ENCODE measurements around the gene SOHLH2. TPM values are rescaled to one million over a fixed set of nuclear protein-coding genes. Genes with fewer than 3 reads are reported as not detected.
A peak's percentile ranks its signal among the peaks of the same experiment; 100 is the strongest.

The SOHLH2 gene
- total RNA-seq, 1 donor from 2014 or later: 0.55 TPM

DNA sequence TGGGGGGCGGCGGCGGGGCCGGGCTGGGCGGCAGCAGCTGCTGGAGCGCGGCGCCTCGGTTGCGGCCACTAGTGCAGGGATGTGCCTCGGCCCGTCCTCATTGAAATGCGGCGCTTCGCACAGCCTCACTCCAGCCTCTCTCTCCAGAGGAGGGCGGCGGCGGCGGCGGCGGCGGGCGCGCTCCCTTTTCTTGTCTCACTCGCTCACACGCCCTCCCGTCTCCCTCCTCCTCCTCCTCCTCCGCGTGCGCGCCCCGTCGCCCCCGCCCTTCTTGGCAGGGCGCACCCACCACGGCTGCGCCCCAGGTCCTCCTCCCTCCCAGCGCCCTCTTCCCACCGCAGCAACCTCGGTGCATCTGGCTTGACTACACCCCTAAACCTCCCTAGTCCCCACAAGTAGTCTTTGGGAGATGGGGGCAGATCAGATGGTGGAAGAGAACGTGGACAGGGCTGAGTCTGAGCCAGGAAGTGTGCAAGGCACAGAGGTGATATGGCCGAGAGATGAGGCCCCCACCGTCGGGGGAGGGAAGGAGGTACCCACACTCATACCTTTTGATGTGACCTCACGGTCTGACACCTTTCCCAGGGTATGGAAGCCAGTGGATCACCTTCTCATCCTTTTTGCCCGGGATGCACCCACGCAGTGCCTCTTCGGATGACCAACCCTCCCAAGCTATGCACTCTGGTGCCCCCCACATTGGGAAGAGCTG, 83.0 kb downstream of the SOHLH2 start, which contains the start of gene DCLK1:
TSS of gene DCLK1 (minus strand) at position 161 of the 709 bp plus-strand sequence.
- TF ChIP-seq, protein P1, sequence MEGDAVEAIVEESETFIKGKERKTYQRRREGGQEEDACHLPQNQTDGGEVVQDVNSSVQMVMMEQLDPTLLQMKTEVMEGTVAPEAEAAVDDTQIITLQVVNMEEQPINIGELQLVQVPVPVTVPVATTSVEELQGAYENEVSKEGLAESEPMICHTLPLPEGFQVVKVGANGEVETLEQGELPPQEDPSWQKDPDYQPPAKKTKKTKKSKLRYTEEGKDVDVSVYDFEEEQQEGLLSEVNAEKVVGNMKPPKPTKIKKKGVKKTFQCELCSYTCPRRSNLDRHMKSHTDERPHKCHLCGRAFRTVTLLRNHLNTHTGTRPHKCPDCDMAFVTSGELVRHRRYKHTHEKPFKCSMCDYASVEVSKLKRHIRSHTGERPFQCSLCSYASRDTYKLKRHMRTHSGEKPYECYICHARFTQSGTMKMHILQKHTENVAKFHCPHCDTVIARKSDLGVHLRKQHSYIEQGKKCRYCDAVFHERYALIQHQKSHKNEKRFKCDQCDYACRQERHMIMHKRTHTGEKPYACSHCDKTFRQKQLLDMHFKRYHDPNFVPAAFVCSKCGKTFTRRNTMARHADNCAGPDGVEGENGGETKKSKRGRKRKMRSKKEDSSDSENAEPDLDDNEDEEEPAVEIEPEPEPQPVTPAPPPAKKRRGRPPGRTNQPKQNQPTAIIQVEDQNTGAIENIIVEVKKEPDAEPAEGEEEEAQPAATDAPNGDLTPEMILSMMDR (IDR thresholded peaks at IDR 0.05; ENCODE audit: unreplicated experiment): no peak
- peak; percentile 36 for DNase-seq (ENCODE audit: low spot score, unreplicated experiment)
- Mint-ChIP-seq H3K27ac (peak within 1 kb of the TSS; percentile 16), H3K27me3 (peaks cover 75% of the 10 kb centered on the region), H3K9me3 (ENCODE audit: low read depth) (no peaks in the 10 kb centered on the region), H3K4me1 (ENCODE audit: low read depth) (peaks cover 6% of the 10 kb centered on the region), H3K4me3 (ENCODE audit: low read depth) (peak within 1 kb of the TSS; percentile 79), H3K36me3 (ENCODE audit: insufficient read depth) (no peaks in the 10 kb centered on the region)

DNA sequence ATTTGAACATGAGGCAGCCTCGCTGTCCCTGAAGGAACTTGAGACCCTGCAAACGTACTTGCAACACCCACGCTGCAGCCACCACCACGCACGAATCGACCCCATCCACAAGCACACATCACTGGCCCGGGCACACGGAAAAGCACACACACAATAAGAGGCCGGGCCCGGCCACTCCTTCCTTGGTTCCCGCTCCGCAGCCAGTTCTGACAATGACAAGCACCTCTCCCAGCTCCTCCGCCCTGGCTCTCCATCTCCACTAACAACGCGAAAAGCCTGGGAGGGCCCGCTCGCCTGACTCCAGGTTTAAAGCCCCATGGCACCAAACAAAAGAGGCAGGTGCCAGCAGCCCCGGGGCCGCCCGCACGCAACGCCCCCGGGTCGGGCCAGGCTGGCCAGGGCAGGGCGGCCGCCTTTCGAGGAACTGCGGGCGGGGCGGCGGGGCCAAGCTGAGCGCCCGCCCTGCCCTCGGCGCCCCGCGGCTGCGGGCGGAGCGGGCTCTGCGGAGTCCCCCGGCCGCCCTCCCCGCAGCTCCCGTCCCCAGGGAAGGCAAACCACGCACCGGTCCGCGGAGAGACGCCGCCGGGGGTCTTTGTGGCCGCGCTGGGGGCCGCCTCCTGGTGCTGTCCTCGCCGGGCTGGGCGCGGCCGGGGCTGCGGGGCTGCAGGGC, 83.7 kb downstream of the SOHLH2 start:
- Mint-ChIP-seq H3K36me3 (ENCODE audit: insufficient read depth) (no peaks in the 10 kb centered on the region), H3K27me3 (peaks cover 77% of the 10 kb centered on the region), H3K27ac (no peak overlapping the region), H3K4me3 (ENCODE audit: low read depth) (peak overlapping the region; percentile 79), H3K9me3 (ENCODE audit: low read depth) (no peaks in the 10 kb centered on the region), H3K4me1 (ENCODE audit: low read depth) (peaks cover 6% of the 10 kb centered on the region)
- DNase-seq (ENCODE audit: low spot score, unreplicated experiment): peak; percentile 19
- TF ChIP-seq, protein P1 (IDR thresholded peaks at IDR 0.05; ENCODE audit: unreplicated experiment): no peak

DNA sequence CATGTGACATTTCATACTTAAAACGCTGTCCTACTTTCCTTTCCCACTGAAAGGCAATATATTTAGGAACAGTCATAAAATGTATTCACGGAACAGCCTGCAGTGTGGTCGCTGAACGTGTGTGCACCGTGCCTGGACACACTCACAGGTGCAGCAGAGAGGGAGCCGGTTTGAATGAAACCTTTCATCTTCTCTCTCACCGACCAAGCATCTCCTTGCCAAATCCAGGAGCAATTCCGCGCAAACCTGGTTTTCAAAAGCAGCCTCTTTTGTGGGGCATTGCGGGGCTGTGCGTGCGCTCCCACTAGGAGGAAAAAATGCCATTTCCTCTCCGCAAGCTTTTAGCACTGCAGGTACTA, 84.2 kb downstream of the SOHLH2 start:
- Mint-ChIP-seq H3K27ac (peak overlapping the region; percentile 16), H3K4me1 (ENCODE audit: low read depth) (peaks cover 6% of the 10 kb centered on the region), H3K4me3 (ENCODE audit: low read depth) (peak overlapping the region; percentile 79), H3K27me3 (peaks cover 77% of the 10 kb centered on the region), H3K36me3 (ENCODE audit: insufficient read depth) (no peaks in the 10 kb centered on the region), H3K9me3 (ENCODE audit: low read depth) (no peaks in the 10 kb centered on the region)
- TF ChIP-seq, protein P1 (IDR thresholded peaks at IDR 0.05; ENCODE audit: unreplicated experiment): no peak
- DNase-seq (ENCODE audit: low spot score, unreplicated experiment): no peak

DNA sequence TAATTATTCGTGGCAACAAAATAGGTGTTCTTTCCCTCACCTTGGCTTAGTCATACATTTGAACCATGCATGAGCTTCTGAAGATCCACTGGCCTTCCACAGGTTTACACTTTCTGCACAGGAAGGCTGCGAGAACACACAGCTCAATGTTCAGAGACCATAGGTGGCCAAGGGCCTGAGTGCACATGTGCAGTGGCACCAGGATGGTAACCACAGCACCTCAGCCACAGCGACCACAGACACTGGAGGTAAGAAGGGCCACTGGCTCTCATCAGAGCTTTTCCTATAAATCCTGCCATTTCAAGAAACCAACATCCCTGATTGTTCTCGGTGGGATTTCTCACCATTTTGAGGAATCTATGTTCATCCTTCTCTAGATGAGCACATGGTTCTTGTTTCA, 84.8 kb downstream of the SOHLH2 start:
- Mint-ChIP-seq H3K27me3 (peaks cover 75% of the 10 kb centered on the region), H3K4me1 (ENCODE audit: low read depth) (peaks cover 6% of the 10 kb centered on the region), H3K36me3 (ENCODE audit: insufficient read depth) (no peaks in the 10 kb centered on the region), H3K9me3 (ENCODE audit: low read depth) (no peaks in the 10 kb centered on the region), H3K27ac (no peak overlapping the region), H3K4me3 (ENCODE audit: low read depth) (peak overlapping the region; percentile 9)
- no peak for DNase-seq (ENCODE audit: low spot score, unreplicated experiment)
- TF ChIP-seq, protein P1 (IDR thresholded peaks at IDR 0.05; ENCODE audit: unreplicated experiment): no peak

DNA sequence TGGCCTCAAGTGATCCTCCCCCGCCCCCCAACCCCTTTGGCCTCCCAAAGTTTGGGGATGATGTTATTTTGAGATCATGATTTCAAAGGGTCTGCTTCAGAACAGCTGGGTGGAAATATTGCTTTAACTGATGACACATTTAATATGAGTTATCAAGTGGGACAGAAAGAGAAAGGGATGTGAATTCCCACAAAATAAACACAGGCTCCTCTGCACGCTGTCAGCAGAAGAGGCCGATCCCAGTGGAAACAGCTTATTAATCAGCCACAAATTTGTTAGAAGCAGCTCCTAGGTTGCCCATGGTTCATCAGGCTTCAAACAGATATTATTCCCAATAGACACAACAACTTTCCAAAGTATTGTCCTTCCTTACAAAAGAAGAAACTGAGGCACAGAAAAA, 87.9 kb downstream of the SOHLH2 start:
- Mint-ChIP-seq H3K9me3 (ENCODE audit: low read depth) (no peaks in the 10 kb centered on the region), H3K36me3 (ENCODE audit: insufficient read depth) (no peaks in the 10 kb centered on the region), H3K27me3 (peaks cover 45% of the 10 kb centered on the region), H3K4me1 (ENCODE audit: low read depth) (peaks cover 6% of the 10 kb centered on the region), H3K27ac (no peak overlapping the region), H3K4me3 (ENCODE audit: low read depth) (no peak overlapping the region)
- TF ChIP-seq, protein P1 (IDR thresholded peaks at IDR 0.05; ENCODE audit: unreplicated experiment): no peak
- DNase-seq (ENCODE audit: low spot score, unreplicated experiment): no peak

All from progenitor cell of endocrine pancreas (in vitro differentiated cells).